ENCODE results near the gene EIF3B.

GRCh38 chr7:2379821-2380450 lies 25.3 kb downstream of the EIF3B start:
- no peak for TF ChIP-seq CTCF (IDR thresholded peaks at IDR 0.05; ENCODE audit: borderline replicate concordance, extremely low read depth, low read length, poor library complexity, severe bottlenecking)
- TF ChIP-seq EZH2 (IDR thresholded peaks at IDR 0.05; ENCODE audit: borderline replicate concordance, low read depth, low read length, severe bottlenecking) = no peak

All from DND-41 (cell line).